Measurements from ENCODE around the gene IL1F10.
A peak's percentile ranks its signal among the peaks of the same experiment; 100 is the strongest.

IL1F10 gene

DNA sequence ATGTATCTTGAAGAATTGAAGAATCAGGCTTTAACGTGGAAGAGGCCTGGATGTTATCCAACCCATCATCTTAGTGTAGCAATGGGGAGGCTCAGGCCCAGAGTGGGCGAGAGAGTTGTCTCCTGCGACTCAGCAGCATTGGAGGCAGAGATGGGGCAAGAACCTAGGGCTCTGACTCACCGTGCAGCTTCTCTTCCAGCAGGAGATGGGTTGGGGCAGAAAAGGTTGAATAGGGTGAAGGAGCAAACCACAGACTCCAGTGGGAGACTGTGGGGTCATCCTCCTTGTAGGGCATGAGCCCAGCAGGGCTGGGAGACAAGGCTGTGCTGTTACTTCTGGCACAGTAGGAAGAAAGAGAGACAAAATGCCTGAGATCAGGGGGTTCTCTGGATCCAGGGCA, 7.4 kb upstream of the IL1F10 start:
- no peak for DNase-seq

DNA sequence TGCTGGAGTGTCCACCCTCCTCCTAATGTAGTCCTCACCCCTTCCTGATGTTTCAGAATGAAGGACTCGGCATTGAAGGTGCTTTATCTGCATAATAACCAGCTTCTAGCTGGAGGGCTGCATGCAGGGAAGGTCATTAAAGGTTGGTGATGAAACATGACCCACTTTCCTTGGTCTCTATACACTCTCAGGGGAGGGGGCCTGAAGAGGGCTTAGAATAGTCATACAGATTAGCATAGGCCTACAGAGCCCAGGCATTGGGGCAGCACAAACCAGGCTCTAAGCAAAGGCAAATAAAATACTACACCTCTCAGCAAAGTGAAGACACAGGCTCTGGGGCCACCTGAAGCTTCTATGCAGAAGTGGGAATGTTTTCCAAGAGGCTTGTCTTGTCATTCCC, 7.0 kb upstream of the IL1F10 start:
- DNase-seq = no peak

DNA sequence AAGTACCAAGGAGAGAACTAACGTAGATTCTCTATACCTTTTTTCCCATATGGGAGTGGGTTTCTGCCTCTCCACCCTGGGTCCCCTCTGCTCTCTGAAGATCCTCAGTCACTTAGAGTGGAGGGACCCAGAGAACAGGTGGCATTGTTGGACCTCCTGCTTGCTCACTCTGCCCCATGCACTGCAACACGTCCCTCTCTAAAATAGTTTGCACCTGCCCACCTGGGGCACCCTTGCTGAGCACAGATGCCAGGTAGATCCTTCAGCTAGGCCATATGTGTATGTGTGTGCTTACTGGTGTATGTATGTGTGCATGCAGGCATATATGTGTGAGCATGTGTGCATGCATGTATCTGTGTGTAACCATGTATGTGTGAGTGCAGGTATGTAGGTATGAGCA, 6.5 kb upstream of the IL1F10 start:
- DNase-seq = no peak

DNA sequence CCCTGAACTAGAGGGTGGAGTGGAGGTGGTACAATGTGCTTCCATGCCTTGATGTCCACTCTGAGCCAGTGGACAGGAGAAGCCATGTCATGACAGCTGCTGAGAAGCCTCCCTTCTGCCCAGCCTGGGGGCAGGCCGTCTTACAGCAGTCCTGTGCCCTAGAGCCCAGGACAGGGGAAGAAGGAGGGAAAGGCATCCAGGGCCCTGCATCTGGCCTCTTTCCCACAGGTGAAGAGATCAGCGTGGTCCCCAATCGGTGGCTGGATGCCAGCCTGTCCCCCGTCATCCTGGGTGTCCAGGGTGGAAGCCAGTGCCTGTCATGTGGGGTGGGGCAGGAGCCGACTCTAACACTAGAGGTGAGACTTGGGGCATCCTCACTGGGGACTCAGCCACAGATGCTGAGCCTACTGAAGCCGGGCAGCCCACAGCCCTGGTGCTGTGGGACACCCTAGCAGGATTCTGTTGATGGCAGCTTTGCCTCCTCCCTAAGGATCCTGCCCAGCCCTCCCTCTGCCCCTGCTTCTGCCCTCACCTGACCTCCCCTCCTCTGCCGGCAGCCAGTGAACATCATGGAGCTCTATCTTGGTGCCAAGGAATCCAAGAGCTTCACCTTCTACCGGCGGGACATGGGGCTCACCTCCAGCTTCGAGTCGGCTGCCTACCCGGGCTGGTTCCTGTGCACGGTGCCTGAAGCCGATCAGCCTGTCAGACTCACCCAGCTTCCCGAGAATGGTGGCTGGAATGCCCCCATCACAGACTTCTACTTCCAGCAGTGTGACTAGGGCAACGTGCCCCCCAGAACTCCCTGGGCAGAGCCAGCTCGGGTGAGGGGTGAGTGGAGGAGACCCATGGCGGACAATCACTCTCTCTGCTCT, 5.6 kb upstream of the IL1F10 start:
- DNase-seq = no peak

DNA sequence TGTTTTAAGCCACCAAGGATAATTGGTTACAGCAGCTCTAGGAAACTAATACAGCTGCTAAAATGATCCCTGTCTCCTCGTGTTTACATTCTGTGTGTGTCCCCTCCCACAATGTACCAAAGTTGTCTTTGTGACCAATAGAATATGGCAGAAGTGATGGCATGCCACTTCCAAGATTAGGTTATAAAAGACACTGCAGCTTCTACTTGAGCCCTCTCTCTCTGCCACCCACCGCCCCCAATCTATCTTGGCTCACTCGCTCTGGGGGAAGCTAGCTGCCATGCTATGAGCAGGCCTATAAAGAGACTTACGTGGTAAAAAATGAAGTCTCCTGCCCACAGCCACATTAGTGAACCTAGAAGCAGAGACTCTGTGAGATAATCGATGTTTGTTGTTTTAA, 3.5 kb upstream of the IL1F10 start:
- DNase-seq = no peak

DNA sequence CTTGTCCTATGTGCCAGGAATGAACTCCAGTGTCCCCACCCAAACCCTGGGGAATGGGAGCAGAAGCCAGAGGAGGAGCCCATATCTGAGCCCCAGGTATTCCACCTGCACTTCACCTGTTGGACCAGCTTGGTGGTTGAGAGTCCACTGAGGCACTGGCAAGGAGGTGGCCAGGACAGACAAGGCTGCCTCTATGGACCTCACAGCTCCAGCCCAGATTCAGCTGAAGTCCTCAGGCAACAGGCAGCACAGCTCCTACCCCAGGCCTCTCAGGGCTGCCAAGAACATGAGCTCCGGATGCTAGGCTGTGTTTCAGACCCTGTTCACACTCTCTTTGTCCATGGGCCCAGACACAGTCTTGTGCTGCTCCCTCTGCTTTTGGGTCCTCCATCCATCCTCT, 2.9 kb upstream of the IL1F10 start:
- DNase-seq = no peak

DNA sequence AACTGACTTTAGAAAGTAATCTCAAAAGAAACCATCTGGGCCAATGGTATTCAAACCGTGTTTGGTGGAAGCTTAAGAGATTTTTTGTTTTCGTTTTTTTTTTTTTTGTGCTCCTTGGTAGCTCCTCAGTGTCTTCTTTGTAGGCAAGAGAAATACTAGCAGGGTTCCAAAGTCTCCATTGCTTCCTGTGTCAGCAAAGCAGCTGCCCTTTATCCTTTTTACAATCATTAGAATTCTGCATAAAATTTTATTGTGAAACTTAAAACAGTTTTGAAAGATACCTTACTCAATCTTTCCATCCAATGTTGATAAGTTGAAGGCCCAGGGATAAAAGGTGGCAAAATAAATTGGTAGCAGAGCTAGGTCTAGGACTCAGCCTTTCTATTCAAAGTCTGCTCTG, 479 bp downstream of the IL1F10 start:
- DNase-seq = no peak

DNA sequence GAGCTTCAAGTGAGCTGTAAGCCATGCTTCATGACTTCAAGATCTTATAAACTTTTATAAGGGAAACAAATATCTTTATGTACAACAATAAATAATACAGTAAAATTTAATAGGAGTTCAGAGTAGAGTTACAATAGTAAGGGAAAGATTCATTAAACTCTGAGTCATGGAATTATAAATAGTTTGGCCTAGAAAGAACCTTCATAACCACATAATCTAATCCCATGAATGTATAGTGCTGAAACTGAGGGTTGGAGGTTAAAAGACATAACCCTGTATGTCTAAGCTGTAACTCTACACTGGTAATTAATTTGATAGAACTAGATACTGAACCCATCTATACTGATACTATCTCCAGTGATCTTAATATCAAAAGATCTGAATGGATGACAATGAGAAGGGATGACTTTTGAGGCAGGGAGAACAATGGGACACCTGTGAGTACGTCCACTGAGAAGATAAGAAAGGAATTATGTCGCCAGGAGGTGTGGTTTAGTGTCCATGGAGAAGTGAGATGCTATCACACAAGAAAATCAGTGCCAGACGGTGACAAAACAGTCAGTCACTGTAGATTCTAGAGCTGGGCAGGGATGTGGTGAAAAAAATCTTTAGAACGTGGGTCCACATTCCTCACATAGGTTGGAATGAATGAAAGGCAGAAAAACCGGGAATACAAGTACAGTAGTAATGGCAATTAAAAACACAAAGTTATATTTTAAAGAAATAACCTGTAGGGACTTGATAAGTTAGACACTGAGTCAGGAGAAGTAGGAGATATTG, 1.1 kb downstream of the IL1F10 start:
- no peak for DNase-seq

DNA sequence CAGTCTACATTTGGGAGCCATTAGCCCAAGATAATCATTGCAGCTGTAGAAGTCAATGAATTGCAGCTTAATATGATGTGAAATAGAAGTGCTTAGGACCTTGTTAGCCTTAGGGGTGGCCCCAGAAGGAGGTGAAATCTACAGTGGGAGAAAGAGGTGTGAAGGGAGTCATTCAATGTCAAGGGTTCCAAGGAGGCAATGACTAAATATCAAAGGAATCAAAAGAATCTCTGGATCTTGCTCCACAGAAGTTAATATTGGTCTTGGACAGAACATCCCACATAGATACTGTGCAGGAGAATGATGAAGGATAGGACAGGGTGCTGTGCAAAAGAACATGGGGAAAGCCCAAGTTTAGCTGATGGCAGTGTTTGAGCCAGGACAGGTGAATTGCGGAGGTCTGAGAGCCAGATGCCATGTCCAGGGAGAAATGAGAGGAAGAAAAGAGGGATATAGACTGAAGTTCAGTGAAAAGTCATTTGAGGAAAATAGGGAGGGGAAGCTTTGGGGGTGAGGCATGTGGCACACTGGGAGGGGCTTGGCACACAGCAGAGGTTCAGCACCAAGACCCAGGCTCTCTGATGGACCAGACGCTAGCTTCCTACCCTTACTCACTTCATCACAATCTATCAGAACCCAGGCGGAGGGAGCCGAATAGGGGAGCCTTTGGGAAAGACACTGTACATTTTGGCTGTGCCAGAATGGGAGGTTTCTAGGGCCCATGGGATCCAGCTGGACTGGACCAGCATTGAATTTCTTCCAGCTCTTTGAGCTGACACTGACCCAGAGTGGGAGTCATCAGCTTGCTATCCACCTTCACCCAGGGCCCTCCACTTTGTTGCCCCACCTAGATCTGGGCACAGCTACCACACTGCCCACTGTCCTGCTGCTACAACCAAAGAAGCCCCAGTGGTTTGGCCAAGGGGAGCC, 2.2 kb downstream of the IL1F10 start:
- DNase-seq = no peak

DNA sequence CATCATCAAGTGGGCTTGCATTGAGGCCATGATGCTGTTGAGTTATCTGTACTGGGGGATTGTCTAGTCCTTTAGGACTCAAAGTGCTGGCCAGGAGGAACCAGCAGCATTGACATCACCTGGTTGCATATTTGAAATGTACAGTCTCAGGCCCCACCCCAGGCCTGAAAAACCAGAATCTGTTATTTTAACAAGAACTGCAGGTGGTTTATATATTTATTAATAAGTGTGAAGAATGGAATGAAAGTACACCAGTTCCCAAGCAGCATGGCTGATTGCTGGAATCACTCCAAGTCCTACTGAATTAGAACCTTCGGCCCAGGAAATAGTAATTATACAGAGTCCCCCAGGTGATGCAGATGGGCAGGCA, 2.8 kb downstream of the IL1F10 start:
- DNase-seq = no peak

DNA sequence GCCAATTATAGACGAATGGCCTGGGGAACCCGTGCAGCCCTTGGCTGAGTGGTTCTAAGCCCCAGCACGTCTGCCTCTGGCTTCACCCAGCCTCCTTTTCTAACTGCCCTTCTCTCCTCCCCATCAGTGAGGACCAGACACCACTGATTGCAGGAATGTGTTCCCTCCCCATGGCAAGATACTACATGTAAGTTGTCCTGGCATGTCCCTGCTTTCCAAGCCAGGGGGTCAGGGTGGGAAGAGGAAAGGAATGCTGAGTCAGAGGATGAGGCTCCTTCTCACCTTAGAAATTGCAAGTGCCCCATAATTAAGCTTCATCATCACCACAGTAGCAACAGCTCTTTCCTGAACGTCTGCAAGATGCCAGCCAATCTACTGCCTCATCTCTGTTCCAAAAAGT, 4.8 kb downstream of the IL1F10 start:
- DNase-seq = no peak

DNA sequence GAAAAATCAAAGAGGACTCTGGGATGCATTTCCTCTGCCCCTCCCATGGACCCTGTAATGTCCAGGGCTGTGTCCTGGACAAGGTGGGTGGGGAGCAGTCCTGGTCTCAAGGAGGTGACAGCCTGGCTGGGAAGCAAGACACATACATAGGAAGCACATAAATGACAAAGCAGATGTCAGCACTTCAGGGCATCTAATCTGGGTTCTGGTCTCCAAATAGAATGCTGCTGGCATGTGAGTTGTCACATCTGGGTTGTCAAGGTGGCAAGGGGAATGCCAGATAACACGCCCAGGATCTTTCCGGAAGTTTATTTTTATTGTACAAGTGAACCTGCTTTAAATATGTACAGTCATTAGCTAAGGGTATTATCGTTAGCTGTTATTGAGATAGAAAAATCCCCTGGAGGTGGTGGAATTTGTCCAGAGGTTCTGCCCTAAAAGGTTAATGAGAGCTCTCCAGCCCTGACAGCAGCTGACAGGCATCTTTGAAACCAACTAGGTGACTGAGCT, 5.6 kb downstream of the IL1F10 start:
- DNase-seq = no peak

DNA sequence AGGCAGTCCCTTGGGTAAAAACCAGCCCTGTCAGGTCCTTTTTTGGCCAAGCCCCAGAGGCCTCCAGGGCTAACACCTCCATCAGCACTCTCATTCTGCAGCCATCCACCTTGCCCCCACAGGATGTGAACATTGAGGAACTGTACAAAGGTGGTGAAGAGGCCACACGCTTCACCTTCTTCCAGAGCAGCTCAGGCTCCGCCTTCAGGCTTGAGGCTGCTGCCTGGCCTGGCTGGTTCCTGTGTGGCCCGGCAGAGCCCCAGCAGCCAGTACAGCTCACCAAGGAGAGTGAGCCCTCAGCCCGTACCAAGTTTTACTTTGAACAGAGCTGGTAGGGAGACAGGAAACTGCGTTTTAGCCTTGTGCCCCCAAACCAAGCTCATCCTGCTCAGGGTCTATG, 7.3 kb downstream of the IL1F10 start:
- no peak for DNase-seq

DNA sequence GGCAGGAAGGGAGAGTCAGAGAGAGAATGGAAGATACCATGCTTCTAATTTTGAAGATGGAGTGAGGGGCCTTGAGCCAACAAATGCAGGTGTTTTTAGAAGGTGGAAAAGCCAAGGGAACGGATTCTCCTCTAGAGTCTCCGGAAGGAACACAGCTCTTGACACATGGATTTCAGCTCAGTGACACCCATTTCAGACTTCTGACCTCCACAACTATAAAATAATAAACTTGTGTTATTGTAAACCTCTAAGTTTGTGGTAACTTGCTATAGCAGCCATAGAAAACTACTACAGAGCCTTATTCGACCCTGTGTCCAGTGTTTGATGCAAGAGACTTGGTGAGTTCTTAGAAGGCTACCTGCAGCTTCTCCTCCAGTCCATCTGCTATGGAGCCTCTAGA, 7.8 kb downstream of the IL1F10 start:
- no peak for DNase-seq

DNA sequence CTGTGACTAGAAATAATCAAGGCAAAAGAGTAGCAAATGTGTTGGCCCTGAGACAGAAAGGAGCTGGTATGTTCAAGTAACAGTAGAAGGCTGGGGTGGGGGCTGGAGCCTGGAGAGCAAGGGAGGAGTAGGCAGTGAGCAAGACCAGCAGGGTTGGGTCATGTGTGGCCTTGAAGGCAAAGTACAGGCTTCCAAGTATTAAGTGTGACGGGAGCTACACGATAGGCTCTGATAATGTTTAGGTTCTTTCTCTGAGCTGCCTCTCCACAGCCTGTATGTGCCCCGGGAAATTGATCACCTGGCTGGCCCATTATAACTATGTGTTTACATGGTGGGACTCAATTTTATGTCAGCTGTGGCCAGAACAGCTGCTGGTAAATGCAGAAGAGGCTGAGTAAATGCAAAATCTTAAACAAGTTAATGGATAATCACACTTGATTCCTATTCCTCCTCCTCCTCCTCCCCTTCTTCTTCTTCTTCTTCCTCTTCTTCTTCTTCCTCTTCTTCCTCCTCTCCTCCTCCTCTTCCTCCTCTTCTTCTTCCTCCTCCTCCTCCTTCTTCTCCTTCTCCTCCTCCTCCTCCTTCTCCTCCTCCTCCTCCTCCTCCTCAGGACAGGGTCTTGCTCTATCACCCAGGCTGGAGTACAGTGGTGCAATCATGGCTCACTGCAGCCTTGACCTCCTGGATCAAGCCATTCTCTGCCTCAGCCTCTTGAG, 9.3 kb downstream of the IL1F10 start:
- no peak for DNase-seq

DNA sequence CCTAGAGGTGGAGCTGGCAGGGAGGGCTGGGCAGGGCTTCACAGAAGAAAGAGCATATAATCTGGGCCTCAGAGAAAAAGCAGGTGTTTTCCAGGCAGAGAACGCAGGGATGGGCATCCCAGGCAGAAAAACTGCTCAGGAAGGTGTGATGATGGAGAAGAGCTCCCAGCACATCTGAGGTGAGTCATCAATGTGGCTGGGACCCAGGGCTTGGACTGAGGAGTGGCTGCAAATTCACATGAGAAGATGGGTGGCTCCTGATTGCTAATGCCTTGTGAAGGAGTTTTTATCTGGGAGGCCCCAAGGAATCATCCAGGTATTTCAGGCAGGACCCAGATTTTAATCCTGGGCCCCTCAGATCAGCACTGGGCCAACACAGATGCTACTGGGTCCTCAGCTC, 10.2 kb downstream of the IL1F10 start:
- DNase-seq = no peak

DNA sequence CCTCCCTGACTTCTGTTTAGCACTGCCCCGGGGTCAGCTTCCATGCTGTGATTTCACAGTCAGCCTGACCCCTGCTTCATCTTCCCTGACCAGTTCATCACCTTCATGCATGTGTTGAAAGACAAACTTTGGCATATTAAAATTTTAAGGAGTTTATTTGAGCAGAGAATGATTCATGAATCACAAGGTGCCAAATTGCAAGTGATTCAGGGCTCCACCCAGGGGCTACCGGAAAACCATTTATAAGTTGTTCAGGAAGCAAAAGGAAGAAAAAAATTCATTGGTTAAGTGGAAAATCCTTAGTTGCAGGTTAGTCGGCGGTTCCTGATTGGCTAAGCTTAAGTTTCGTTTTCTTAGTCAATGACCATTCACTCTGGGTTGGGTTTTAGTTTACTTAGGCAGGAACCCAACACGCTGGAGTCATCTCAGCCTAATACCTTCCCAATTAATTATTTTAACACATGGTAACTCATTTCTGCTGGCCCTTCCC, 10.6 kb downstream of the IL1F10 start:
- DNase-seq = no peak

DNA sequence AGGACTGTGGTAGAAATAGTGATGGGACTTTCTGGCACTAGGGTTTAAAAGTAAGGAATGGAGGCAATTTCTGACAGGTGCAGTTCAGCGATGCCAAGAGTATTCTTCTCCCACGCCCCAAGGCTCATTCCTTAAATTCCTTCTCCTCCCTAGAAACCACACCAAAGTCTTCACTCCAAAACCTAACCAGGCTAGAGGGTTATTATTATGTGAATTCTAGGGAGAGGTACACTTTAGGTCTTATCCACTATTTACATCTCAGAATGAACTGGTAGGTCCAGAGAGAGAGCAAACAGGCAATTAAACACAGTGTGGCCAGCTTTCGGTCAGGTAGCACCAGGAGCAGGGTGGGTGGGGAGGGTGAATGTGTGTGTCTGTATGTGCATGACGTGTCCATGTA, 11.4 kb downstream of the IL1F10 start:
- DNase-seq = no peak

DNA sequence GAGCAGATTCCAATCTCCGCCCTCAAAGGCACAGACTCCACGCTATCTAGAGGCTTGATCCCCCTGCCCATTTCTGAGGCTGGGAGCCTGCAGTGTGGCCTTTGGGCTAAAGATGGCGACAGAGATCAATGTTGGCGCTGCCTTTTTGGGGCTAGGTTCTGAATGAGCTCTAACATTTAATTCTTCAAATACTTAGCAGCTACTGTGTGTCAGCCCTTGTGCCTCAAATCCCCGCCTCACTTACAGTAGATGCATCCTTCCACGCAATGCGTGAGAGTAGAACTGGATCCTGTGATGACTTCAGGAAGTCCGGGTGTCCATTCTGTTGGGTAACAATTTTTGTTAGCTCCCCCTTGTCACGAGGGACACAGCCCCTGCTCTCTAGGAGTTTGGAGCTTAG, 12.4 kb downstream of the IL1F10 start:
- peak; percentile 49 for DNase-seq

DNA sequence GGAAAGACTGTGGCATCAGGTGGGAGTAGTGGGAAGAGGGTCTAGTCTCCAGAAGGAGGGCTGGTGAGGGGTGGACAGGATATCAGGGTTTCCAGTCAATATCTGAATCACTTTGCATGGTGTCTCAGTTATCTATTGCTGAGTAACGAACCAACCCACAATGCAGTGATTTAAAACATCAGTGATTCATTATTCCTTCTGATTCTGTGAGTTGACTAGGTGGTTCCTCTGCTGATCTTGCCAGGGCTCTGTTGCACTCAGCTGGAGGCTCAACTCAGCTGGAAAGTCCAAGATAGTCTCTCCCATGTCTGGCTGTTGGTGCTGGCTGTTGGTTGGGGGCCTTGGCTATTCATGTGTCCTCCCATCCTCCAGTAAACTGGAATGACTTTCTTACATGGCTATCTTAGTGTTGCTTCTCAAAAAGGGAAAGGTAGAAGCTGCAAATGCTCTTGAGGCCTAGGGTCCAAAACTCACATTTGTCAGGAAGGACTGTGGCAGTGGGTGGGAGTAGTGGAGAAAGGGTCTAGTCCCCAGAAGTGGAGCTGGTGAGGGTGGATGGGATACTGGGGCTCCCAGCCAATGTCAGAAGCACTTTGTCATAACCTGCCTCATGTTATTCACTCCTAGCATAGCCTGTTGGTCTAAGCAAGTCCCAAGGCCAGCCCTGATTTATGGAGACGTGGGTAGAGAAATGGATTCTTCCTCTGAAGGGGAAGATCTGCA, 13.9 kb downstream of the IL1F10 start:
- DNase-seq = no peak

DNA sequence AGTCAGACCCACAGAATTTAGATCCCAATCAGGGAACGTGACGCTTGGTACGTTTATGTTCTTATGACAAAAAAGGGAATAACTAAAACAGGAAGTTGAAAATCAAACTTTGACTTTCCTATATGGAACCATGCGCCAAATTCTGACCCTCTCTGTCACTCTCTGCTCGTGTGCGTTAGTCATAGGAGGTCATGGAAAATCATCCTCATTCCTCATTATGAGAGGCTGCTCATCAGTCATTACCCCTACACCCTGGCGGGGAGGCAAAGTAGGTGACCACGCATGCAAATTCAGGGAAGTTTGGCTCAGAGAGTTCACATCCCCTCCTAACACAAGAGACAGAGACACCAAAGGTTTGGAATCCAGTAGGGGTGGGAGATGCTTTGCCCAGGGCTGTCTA, 15.5 kb downstream of the IL1F10 start:
- DNase-seq = no peak

Measured in activated naive CD4-positive, alpha-beta T cell treated with anti-CD3 and anti-CD28 coated beads, Interleukin-2, amount 50 U/mL, for 16 hours (primary cell).